HG02840 (cell line): Measurements from ENCODE around the gene AZU1.
"Not testable (repeated sequence)": the region's sequence is repeated elsewhere in the genome, so short reads cannot be mapped to it uniquely, and the experiment has no call there.

ENCODE experiments used
- ATAC-seq: cut with Tn5 transposase; IDR thresholded peaks from one replicate; pipeline ENCODE4 v1.9.1; 2021; ENCODE audit warnings: mild to moderate bottlenecking, moderate library complexity, moderate number of reproducible peaks; ENCODE audit not compliant: unreplicated experiment, low FRiP score

The AZU1 gene

GRCh38 chr19:852136-853013 lies 24.7 kb downstream of the AZU1 start, which contains the start of gene ELANE:
Gene ELANE (plus strand): TSS chr19:852303. CDS start chr19:852329, 26 bp downstream.
- no peak for ATAC-seq

- no peak for ATAC-seq
Measured at GRCh38 chr19:853014-853585, 25.5 kb downstream of the AZU1 start.

- ATAC-seq, result not testable (repeated sequence)
Measured at GRCh38 chr19:853614-854220, 26.1 kb downstream of the AZU1 start.

GRCh38 chr19:854549-854948 lies 26.9 kb downstream of the AZU1 start:
- no peak for ATAC-seq

- no peak for ATAC-seq
Measured at GRCh38 chr19:855142-855541, 27.5 kb downstream of the AZU1 start.

- ATAC-seq, result no peak
Measured at GRCh38 chr19:855566-856120, 28.0 kb downstream of the AZU1 start.

GRCh38 chr19:858284-858683 lies 30.6 kb downstream of the AZU1 start:
- ATAC-seq, result no peak

- ATAC-seq, result no peak
Measured at GRCh38 chr19:858868-859843, 31.5 kb downstream of the AZU1 start, which contains the start of gene CFD. Gene CFD (plus strand): TSS chr19:859664. CDS start chr19:859690, 26 bp downstream.

- ATAC-seq, result no peak
Measured at GRCh38 chr19:861141-861755, 33.6 kb downstream of the AZU1 start.

- no peak for ATAC-seq
Measured at GRCh38 chr19:861756-862580, 34.3 kb downstream of the AZU1 start.

- no peak for ATAC-seq
Measured at GRCh38 chr19:862581-863314, 35.1 kb downstream of the AZU1 start.

- no peak for ATAC-seq
Measured at GRCh38 chr19:863315-863620, 35.6 kb downstream of the AZU1 start.

GRCh38 chr19:866769-867300 lies 39.2 kb downstream of the AZU1 start:
- ATAC-seq, result no peak

- ATAC-seq, result no peak
Measured at GRCh38 chr19:867301-867793, 39.7 kb downstream of the AZU1 start.

- no peak for ATAC-seq
Measured at GRCh38 chr19:867855-868457, 40.3 kb downstream of the AZU1 start.

GRCh38 chr19:868458-869244 lies 41.0 kb downstream of the AZU1 start:
- ATAC-seq, result no peak
